ENCODE measurements around the gene DNMT1.
"Not testable (repeated sequence)": the region's sequence is repeated elsewhere in the genome, so short reads cannot be mapped to it uniquely, and the experiment has no call there.

Gene DNMT1

DNA sequence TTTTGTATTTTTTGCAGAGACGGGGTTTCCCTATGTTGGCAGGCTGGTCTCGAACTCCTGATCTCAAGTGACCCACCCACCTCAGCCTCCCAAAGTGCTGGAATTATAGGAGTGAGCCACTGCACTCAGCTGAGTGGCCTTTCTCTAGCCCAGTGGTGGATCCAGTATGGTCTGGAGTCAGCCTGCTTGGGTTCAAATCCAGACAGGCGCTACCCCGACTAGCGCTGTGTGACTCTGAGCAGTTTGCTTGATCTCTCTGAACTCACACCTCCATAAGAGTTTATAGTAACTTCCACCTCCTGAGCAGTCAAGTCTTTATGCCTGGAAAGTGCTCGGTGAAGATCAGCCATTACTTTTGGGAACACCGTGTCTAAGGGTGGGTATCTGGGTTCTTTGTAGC lies 25.9 kb upstream of the DNMT1 start:
- no peak for DNase-seq

DNA sequence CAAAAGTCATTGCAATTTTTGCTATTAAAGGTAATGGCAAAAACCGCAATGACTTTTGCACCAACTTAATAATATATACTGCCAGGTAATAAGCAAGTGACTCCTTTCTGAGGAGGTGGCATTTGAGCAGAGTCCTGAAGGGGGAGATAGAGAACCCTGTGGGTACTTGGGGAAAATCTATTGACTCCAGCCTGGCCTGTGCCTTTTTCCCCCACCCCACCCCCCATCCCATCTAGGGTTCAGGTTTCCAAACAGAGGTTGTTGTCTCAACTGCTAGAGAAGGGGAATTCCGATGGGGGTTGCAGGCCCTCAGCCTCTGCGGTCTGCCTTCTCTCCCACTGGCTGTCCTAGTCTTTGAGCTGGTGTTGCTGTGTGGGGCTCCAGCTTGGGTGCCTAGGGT lies 24.9 kb upstream of the DNMT1 start:
- DNase-seq = no peak

DNA sequence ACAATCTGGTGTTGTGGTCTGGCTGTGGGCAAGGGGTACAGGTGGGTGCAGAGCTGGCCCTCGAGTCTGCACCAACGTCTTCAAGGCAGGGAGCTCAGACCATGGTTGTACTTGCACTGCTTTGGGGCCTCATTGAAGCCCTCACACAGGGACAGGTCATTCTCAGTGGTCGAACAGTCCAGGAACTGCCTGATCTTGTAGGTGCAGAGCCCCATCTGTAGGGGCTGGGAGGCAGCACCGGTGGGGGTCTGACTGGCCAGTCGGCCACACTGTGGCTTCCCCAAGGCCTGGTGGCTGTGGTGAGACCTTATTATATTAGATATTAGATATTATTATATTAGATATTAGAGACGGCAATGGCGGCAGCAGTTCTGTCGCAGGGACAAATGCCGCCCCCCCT lies 22.3 kb upstream of the DNMT1 start:
- DNase-seq = no peak

DNA sequence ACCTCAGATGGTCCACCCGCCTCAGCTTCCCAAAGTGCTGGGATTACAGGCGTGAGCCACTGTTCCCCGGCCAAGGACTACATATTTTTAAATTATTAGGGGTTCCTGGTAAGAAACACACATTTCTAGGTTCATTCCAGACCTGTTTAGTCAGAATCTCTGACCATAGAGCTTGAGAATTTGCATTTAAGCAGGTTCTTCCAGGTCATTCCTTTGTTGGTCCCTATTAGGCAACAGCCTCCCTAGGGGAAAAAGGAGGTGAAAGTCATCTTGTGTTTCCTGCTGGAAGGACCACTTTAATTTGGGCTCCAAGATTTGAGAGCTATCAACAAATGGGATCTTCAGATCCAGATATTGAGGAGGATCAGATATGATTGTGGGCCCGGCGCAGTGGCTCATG lies 20.0 kb upstream of the DNMT1 start:
- DNase-seq = no peak

DNA sequence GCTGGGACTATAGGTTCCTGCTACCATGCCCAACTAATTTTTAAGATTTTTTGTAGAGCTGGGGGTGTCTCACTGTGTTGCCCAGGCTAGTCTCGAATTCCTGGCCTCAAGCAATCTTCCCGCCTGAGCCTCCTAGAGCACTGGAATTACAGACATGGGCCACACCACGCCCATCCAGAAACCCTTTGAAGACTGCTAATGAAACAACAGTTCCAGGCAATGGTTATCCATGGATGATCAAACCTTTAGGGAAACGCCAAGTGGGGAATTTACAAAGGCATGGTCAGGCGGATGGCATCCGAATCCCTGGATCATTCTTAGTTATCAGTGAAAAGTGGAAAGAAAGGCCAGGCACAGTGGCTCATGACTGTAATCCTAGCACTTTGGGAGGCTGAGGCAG lies 16.9 kb upstream of the DNMT1 start:
- peak; percentile 69 for DNase-seq

DNA sequence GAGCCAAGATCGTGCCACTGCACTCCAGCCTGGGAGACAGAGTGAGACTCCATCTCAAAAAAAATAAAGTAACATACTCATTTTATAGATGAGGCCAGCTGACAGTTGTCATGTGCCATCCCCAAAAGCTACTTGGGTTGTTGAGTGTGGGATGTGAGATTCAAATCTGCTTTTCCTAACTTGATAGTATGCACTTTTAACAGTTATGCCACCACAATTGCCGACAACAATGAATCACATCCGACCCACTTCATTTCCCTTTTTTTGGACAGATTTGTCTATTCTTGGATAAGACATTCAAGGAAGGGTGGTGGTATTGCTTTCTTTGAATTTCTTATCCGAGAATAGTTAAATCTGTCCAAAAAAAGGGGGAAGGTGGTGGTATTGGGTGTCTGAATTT lies 16.3 kb upstream of the DNMT1 start:
- DNase-seq = no peak

DNA sequence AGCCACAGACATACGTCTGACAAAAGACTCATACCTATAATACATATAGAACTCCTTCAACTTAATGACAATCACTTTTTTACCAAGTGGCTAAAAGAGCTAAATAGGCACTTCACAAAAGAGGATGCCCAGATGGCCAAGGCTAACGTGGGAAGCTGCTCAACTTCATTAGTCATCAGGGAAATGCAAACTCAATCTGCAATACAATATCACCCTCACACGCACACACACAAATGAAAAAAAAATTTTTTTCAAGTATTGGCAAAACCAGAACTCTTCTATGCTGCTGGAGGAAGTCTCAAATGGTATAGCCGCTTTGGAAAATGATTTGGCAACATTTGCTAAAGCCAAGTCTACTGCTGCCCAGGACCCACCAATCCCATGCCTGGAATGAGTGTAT lies 14.6 kb upstream of the DNMT1 start:
- no peak for DNase-seq

DNA sequence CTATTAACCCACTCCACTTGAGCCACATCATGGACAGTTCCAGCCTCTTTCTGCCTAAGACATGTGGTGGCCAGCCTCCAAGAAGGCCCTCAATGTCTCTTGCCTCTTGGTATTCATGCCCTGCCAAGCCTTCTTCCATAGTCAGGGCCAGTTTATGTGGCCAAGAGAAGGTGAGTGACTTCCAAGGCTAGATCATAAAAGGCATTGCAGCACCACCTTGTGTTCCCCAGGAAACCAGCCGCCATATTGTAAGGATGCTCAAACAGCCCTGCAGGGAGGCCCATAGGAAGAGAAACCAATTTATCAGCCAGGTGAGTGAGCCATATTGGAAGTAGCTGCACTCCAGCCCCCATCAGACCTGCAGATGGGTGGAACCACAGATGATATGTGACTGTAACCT lies 12.3 kb upstream of the DNMT1 start:
- no peak for DNase-seq

DNA sequence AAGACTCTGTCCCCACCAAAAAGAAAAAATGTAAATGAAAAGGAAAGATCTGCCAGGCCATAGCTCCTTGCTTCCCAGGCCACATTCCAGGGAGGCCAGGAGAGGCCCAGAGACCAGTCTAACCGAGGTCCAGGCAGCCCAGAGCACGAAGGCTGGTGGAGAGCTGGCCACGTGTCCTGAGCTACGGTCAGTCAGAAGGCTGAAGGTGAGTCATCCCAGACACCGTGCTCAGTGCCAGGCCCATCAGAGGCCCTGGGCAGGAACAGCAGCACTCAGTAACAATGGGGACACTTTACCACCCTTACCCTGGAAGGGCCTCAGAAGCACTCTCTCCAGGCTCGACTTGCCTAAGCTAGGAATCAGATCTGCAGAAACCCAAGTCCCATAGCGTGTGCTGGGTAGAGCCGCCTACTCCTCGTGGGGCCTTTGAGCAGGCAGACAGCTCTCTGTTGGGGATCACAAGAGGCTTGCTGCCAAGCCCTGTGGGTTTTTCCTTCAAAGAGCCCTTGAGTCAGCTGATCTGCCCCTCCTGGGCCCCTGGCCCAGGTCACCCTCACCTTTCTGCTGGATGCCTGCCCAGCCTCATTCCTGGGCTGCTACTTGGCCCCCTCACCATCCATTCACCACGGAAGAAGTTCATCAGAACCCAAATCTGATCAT lies 11.6 kb upstream of the DNMT1 start:
- peak; percentile 96 for DNase-seq

DNA sequence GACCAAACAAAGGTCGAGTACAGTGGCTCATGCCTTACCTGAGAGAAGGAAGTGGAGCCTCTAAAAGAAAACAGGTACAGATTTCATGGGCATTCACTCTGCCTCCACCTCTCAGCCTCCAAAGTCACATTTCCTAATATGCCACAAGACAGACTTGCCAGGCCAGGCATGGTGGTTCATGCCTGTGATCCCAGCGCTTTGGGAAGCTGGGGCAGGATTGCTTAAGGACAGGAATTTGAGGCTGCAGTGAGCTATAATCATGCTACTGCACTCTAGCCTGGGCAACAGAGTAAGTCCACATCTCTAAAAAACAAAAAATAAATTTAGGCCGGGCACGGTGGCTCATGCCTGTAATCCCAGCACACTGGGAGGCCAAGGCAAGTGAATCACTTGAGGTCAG lies 10.9 kb upstream of the DNMT1 start:
- no peak for DNase-seq

DNA sequence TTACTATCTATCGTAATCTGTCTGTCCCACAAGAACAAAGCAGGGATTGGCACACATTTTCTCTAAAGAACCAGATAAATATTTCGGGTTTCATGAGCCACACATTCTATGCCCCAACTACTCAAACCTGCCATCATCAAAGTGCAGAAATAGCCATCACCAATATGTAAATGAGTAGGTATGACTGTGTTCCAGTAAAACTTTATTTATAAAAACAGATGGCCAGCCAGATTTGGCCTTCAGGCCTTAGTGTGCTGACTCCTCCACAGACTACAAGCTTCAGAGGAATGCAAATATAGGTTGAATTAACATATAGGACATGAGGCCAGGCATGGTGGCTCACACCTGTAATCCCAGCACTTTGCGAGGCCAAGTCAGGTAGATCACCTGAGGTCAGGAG lies 8.9 kb upstream of the DNMT1 start:
- DNase-seq = no peak

DNA sequence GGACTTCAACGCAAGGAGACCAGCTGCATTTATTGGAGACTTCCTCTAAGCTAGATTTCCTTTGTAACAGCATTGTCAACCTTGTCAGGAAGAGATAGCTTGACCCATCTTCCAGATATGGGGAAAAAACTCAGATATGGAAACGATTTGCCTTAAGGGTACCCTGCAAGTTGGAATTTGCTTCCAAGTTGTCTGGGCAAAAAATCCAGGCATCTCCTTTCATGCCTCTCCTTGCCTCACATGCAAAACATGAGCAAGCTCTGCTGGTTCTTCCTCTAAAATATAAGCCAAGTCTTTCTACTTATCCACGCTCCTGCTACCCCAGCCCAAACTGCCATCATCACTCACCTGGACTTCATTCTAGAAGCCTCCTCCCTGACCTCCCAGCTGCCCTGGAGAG lies 6.4 kb upstream of the DNMT1 start:
- DNase-seq = no peak

DNA sequence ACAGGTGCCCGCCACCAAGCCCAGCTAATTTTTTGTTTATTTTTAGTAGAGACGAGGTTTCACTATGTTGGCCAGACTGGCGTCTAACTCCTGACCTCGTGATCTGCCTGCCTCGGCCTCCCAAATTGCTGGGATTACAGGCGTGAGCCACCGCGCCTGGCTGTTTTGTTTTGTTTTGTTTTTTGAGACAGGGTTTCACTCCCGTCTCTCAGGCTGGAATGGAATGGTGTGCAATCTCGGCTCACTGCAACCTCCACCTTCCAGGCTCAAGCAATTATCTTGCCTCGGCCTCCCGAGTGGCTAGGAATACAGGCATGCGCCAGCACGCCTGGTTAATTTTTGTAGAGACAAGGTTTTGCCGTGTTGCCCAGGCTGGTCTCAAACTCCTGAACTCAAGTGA lies 5.3 kb upstream of the DNMT1 start:
- not testable (repeated sequence) for DNase-seq

DNA sequence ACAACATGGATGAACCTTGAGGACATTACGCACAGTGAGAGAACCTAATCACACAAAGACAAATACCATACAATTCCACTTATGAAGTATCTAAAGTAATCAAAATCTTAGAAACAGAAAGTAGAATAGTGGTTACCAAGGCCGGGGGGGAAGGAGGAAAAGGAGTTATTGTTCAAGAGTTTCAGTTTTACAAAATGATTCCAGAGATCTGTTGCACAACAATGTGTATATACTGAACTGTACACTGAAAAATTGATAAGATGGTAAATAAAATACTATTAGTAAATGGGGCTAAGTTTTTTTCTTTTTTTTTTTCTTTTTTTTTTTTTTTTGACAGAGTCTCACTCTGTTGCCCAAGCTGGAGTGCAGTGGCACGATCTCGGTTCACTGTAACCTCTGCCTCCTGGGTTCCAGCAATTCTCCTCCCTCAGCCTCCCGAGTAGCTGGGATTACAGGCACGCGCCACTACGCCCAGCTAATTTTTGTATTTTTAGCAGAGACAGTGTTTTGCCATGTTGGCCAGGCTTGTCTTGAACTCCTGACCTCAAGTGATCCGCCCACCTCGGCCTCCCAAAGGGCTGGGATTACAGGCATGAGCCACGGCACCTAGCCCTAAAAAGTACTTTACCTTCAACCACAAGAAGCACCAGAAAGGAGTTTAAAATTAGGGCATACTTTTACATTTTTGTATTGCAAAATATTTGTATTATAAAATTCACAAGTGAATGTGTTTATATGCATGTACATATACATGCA lies 4.3 kb upstream of the DNMT1 start:
- DNase-seq = not testable (repeated sequence)

DNA sequence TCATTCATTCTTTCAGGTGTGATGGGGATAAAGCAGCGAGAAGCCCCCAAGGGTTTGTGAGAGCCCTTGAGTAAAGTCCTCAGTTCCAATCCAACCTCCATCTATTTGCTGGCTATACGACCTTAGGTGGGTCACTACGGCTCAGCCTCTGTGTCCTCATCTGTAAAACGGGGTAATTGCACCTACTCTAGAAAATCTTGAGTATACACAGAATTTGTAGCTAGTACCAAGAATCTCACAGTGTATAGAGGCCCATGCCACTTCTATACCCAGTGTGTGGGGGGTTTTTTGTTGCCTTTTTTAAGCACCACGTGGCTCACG lies 406 bp upstream of the DNMT1 start:
- no peak for DNase-seq

DNA sequence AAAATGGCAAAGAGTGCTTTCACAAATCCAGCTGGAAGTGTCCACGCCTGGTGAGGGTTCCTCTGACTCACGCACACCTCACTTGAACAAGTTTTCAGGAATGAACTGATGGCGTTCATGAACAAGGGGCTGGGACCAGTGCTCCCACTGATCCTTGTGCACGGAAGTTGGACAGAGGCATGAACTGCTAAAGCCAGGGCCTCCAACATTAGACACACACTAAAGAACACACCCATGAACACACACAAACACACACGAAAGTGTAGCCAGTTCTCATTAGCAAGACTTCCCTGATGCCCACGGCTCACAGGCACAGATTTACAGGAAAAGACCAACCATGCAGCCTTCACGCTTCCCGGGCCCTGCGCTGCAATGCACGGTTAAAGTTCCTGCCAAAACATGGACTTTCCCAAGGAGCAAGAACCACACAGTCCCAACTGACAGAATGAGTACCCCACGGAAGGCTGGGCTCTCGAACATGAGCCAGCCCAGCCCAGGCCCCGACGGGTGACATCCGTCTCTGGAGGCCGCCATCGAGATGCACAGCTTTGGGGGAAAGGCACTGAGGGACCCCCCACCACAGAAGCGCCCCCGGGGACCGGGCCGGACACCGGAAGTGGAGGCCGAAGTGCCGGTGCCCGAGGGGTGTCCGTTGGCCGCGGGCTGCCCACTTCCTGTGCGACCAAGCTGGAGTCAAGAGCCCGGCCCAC lies 808 bp downstream of the DNMT1 start:
- peak; percentile 66 for DNase-seq

DNA sequence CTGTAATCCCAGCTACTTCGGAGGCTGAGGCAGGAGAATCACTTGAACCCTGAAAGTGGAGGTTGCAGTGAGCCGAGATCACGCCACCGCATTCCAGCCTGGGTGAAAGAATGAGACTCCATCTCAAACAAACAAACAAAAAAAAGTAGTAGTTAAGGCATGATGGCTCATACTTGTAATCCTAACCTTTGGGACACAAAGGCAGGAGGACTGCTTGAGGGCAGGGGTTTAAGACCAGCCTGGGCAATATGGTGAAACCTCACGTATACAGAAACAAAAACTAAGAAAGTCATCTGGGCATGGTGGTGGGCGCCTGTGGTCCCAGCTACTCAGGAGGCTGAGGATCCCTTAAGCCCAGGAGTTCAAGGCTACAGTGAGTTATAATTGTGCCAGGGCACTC lies 1.8 kb downstream of the DNMT1 start:
- DNase-seq = no peak

DNA sequence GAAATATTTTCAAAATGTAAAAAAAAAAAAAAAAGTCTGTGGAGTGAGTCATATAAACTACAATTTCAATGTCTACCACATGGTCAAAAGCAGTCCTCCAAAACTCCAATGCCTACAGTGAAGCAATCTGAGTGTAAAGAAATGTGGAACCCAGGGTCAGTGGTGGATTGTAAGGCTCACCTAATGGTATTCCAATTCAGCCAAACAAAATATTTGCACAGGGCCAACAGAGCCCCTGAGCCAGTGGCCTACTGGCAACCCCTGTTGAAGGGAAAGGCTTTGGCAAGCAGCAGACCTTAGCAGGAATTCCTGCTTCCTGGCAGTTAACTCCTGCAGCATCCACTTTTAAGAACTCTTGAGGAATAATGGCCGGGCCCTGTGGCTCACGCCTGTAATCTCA lies 3.4 kb downstream of the DNMT1 start:
- no peak for DNase-seq

DNA sequence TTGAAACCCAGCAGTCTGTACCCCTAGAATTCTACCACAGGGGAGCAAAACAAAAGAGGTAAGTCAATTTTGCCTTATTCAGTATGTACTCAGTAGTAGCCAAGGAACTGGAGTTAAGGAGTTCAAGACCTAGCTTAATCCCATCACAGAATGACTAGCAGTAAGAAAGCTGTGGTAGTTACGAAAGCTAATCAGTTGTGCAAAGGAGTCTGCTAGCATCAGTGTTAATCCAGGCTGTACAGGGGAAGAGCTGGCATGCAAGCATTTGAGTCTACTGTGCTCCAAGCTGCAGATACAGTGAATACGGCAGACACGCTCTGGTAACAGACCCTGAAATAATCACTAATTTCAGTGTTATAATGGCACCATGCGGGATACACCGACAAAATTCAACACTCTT lies 4.7 kb downstream of the DNMT1 start:
- no peak for DNase-seq

DNA sequence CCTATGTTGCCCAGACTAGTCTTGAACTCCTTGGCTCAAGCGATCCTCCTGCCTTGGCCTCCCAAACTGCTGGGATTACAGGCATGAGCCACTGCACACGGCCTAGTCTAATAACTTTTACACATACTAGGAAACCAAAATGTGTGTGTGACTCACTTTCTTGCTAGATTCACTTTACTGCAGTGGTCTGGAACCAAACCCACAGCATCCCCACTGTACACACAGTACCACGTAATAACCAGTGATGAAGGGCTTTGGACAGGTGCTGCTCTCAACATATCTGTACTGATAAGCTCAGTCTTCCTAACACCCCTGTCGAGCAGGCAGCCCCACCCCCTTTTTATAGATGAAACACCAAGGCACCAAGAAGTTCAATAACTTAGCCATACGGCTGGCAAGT lies 5.1 kb downstream of the DNMT1 start:
- no peak for DNase-seq

DNA sequence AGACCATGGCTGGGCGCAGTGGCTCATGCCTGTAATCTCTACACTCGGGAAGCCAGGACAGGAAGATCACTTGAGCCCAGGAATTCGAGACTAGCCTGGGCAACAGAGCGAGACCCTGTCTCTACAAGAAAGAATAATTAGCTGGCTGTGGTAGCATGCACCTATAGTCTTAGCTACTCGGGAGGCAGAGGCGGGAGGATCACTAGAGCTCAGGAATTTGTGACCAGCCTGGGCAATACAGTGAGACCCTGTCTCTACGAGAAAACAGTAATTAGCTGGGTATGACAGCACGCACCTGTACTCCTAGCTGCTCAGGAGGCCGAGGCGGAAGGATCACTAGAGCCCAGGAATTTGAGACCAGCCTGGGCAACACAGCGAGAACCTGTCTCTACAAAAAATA lies 7.4 kb downstream of the DNMT1 start:
- no peak for DNase-seq

DNA sequence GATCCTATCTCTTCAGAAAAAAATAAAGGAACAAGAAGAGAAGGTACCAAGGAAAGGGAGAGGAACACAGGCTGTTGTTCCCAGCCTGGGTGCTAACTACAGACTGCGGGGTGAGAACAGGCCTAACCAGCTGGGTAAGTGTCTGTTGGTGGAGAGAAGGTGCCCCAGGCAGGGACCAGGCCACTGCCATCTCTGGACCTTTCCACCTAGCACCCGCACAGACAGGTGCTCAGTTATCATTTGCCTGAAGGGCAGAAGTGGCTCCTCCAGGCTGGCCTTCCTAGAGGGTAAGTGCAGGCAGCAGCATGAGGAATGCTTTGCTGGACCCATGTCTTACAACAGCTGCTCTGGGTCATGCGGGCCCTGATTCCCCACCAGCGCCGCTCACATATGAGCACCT lies 10.1 kb downstream of the DNMT1 start:
- peak; percentile 87 for DNase-seq

DNA sequence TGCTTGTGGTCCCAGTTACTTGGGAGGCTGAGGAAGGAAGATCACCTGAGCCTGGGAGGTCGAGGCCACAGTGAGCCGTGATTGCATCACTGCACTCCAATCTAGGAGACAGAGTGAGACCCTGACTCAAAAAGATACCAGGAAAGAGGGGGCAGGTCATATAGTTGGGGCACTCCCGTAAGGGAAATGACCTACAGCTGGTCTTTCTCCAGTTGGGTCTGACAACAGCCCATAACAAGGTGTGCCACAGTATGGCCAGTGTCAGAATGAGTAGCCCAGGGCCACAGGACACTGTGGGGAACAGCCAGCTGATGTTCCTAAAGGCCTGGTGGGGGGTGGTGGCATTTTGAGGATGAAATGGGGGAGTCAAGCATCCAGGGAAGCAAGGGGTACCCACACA lies 10.8 kb downstream of the DNMT1 start:
- no peak for DNase-seq

DNA sequence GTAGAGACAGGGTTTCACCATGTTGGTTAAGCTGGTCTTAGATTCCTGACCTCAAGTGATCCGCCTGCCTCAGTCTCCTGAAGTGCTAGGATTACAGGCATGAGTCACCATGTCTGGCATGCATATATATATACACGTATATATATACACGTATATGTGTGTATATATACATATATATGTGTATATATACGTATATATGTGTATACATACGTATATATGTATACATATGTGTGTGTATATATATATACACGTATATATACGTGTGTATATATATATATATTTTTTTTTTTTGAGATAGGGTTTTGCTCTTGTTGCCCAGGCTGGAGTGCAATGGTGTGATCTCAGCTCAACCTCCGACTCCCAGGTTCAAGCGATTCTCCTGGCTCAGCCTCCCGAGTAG lies 11.9 kb downstream of the DNMT1 start:
- no peak for DNase-seq

DNA sequence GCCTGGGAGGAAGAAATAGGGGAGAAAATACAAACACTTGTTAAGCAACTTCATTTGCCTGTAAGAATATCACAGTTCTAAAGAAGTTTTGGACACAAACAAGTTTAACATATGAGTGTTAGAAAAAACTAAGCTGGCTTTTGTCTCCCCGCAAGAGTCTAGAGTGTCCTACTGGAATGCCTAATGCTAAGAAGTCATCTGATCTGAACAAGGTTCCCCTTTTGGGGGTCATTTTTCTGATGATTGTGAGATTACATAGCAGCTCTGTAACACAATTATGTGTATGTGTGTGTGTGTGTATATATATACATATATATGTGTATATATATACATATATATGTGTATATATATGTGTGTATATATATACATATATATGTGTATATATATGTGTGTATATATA lies 12.7 kb downstream of the DNMT1 start:
- no peak for DNase-seq
